Parathyroid adenoma (tissue), 2 donors: ENCODE results near the gene MYRFL.

Source experiments
- H2AFZ ChIP-seq: fragments of 300-600 bp; sonication (generic); one replicate; pipeline ENCODE4 v1.7.0; 2017; ENCODE audit warnings: antibody characterized with exemption, mild to moderate bottlenecking
- H3K27ac ChIP-seq: fragments of 300-600 bp; sonication (generic); one replicate; pipeline ENCODE4 v1.7.0; 2017
- H3K27me3 ChIP-seq: fragments of 300-600 bp; sonication (generic); one replicate; pipeline ENCODE4 v1.7.0; 2017; ENCODE audit warnings: low read length; ENCODE audit not compliant: control insufficient read depth, insufficient read depth
- H3K36me3 ChIP-seq: fragments of 300-600 bp; sonication (generic); one replicate; pipeline ENCODE4 v1.7.0; 2017; ENCODE audit warnings: low read length; ENCODE audit not compliant: control insufficient read depth, insufficient read depth
- H3K4me1 ChIP-seq: fragments of 300-600 bp; sonication (generic); one replicate; pipeline ENCODE4 v1.7.0; 2017; ENCODE audit warnings: control low read depth
- H3K4me2 ChIP-seq: fragments of 300-600 bp; sonication (generic); one replicate; pipeline ENCODE4 v1.7.0; 2017; ENCODE audit warnings: low read length
- H3K4me3 ChIP-seq: fragments of 300-600 bp; sonication (generic); one replicate; pipeline ENCODE4 v1.7.0; 2017; ENCODE audit warnings: low read depth, low read length
- H3K79me2 ChIP-seq: fragments of 300-600 bp; sonication (generic); one replicate; pipeline ENCODE4 v1.7.0; 2017; ENCODE audit warnings: control low read depth
- H3K9ac ChIP-seq: fragments of 300-600 bp; sonication (generic); one replicate; pipeline ENCODE4 v1.7.0; 2017; ENCODE audit warnings: mild to moderate bottlenecking
- H3K9me3 ChIP-seq: fragments of 300-600 bp; sonication (generic); one replicate; pipeline ENCODE4 v1.7.0; 2017; ENCODE audit warnings: low read length; ENCODE audit not compliant: control insufficient read depth
- TF ChIP-seq, protein P1 (sequence below): fragments of 300-600 bp; sonication (generic); IDR thresholded peaks from one replicate; pipeline ENCODE4 v1.7.0; 2017; ENCODE audit warnings: antibody characterized with exemption, mild to moderate bottlenecking
- donor health status: primary hyperparathyroidism.

MYRFL gene

DNA sequence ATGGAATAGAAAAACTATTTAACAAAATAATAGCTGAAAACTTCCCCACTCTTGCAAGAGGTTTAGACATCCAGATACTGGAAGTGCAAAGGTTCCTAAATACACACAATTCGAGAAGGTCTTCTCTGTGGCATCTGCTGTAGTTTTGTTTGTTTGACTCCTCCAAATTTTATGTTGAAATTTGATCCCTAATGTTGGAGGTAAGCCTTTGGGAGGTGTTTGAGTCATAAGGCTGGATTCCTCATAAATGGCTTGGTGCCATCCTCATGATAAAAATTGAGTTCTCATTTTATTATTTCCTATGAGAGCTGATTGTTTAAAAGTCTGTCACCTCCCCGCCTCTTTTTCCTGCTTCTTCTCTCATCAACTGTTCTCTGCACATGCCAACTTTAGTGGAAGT is 182.7 kb downstream of the MYRFL start:
- H3K9ac ChIP-seq: no peak overlapping the region
- no peaks in the 10 kb centered on the region for H3K27me3 ChIP-seq
- no peaks in the 10 kb centered on the region for H3K79me2 ChIP-seq
- no peaks in the 10 kb centered on the region for H3K4me1 ChIP-seq
- no peaks in the 10 kb centered on the region for H3K36me3 ChIP-seq
- H3K4me2 ChIP-seq: no peak overlapping the region
- H3K4me3 ChIP-seq: no peak overlapping the region
- H3K9me3 ChIP-seq: no peaks in the 10 kb centered on the region
- TF ChIP-seq, protein P1, sequence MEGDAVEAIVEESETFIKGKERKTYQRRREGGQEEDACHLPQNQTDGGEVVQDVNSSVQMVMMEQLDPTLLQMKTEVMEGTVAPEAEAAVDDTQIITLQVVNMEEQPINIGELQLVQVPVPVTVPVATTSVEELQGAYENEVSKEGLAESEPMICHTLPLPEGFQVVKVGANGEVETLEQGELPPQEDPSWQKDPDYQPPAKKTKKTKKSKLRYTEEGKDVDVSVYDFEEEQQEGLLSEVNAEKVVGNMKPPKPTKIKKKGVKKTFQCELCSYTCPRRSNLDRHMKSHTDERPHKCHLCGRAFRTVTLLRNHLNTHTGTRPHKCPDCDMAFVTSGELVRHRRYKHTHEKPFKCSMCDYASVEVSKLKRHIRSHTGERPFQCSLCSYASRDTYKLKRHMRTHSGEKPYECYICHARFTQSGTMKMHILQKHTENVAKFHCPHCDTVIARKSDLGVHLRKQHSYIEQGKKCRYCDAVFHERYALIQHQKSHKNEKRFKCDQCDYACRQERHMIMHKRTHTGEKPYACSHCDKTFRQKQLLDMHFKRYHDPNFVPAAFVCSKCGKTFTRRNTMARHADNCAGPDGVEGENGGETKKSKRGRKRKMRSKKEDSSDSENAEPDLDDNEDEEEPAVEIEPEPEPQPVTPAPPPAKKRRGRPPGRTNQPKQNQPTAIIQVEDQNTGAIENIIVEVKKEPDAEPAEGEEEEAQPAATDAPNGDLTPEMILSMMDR: no peak
- no peak overlapping the region for H3K27ac ChIP-seq
- H2AFZ ChIP-seq: no peak overlapping the region
